ENCODE data around the gene OXNAD1. TPM values are rescaled to one million over a fixed set of nuclear protein-coding genes. Genes with fewer than 3 reads are reported as not detected.
"Not testable (repeated sequence)": the region's sequence is repeated elsewhere in the genome, so short reads cannot be mapped to it uniquely, and the experiment has no call there.

Gene OXNAD1
- total and polyA plus RNA-seq, 5 donors from 2014 or later: 31.1 to 109 (median 60.6) TPM

GRCh38 chr3:16307832-16308531 is 43.0 kb downstream of the OXNAD1 start:
- H3K27me3 ChIP-seq (ENCODE audit: control insufficient read depth, insufficient read depth, low read length): no peaks in the 10 kb centered on the region

GRCh38 chr3:16308727-16309126 is 43.7 kb downstream of the OXNAD1 start:
- peak overlapping the region; percentile 81 for H3K27ac ChIP-seq (ENCODE audit: insufficient read depth, low read length, poor library complexity, severe bottlenecking)
- Mint-ChIP-seq H3K4me1 (peaks cover 49 to 91% (median 77%) of the 10 kb centered on the region in 4 donors), H3K4me3 (peak overlapping the region in 3 of 4 donors; percentile 63 to 82 (median 68))

More at GRCh38 chr3:16307832-16308531, 43.0 kb downstream of the OXNAD1 start:
- Mint-ChIP-seq H3K27me3 (no peaks in the 10 kb centered on the region), H3K27ac (peak overlapping the region; percentile 85 to 98 (median 95)), H3K36me3 (peaks cover 65% of the 10 kb centered on the region), H3K4me3 (peak overlapping the region; percentile 29 to 82 (median 66)), H3K4me1 (peaks cover 52 to 90% (median 78%) of the 10 kb centered on the region in 4 donors), H3K9me3 (no peaks in the 10 kb centered on the region)
- H3K4me3 ChIP-seq (ENCODE audit: low read depth, low read length): peak overlapping the region; percentile 92
- peaks cover 19% of the 10 kb centered on the region for H3K36me3 ChIP-seq (ENCODE audit: control insufficient read depth, insufficient read depth, low read length)
- ATAC-seq (ENCODE audit: low read depth in 2 of 2) (no peak), DNase-seq (no peak)
- no peaks in the 10 kb centered on the region for H3K9me3 ChIP-seq (ENCODE audit: control insufficient read depth in 2 of 2, low read length in 2 of 2)
- H3K27ac ChIP-seq (ENCODE audit: insufficient read depth, low read length, poor library complexity, severe bottlenecking): peak overlapping the region; percentile 81
- peaks cover 100% of the 10 kb centered on the region for H3K4me1 ChIP-seq (ENCODE audit: control insufficient read depth, insufficient read depth, low read length, poor library complexity, severe bottlenecking)

GRCh38 chr3:16309558-16309957 is 44.5 kb downstream of the OXNAD1 start:
- Histone ChIP-seq H3K4me1 (ENCODE audit: control insufficient read depth, insufficient read depth, low read length, poor library complexity, severe bottlenecking) (peaks cover 100% of the 10 kb centered on the region), H3K36me3 (ENCODE audit: control insufficient read depth, insufficient read depth, low read length) (peaks cover 13% of the 10 kb centered on the region), H3K4me3 (ENCODE audit: low read depth, low read length) (peak overlapping the region; percentile 67), H3K27me3 (ENCODE audit: control insufficient read depth, insufficient read depth, low read length) (no peaks in the 10 kb centered on the region), H3K9me3 (ENCODE audit: control insufficient read depth in 2 of 2, low read length in 2 of 2) (no peaks in the 10 kb centered on the region), H3K27ac (ENCODE audit: insufficient read depth, low read length, poor library complexity, severe bottlenecking) (peak overlapping the region; percentile 81)
- ATAC-seq (ENCODE audit: low read depth in 2 of 2) (peak; percentile 81 to 86), DNase-seq (peak; percentile 55 to 91 (median 71))
- Mint-ChIP-seq H3K9me3 (no peaks in the 10 kb centered on the region), H3K27me3 (no peaks in the 10 kb centered on the region), H3K4me1 (peaks cover 45 to 93% (median 79%) of the 10 kb centered on the region in 4 donors), H3K36me3 (peaks cover 58% of the 10 kb centered on the region), H3K27ac (peak overlapping the region; percentile 89 to 94 (median 93)), H3K4me3 (peak overlapping the region; percentile 71 to 89 (median 82))

More at GRCh38 chr3:16308727-16309126, 43.7 kb downstream of the OXNAD1 start:
- H3K4me1 ChIP-seq (ENCODE audit: control insufficient read depth, insufficient read depth, low read length, poor library complexity, severe bottlenecking): peaks cover 100% of the 10 kb centered on the region
- Mint-ChIP-seq H3K27me3 (no peaks in the 10 kb centered on the region), H3K9me3 (no peaks in the 10 kb centered on the region), H3K36me3 (peaks cover 61% of the 10 kb centered on the region), H3K27ac (peak overlapping the region; percentile 85 to 98 (median 95))
- peaks cover 15% of the 10 kb centered on the region for H3K36me3 ChIP-seq (ENCODE audit: control insufficient read depth, insufficient read depth, low read length)
- no peak for ATAC-seq (ENCODE audit: low read depth in 2 of 2)
- H3K4me3 ChIP-seq (ENCODE audit: low read depth, low read length): peak overlapping the region; percentile 92
- no peak for DNase-seq
- no peaks in the 10 kb centered on the region for H3K27me3 ChIP-seq (ENCODE audit: control insufficient read depth, insufficient read depth, low read length)
- H3K9me3 ChIP-seq (ENCODE audit: control insufficient read depth in 2 of 2, low read length in 2 of 2): no peaks in the 10 kb centered on the region

- Histone ChIP-seq H3K27ac (ENCODE audit: insufficient read depth, low read length, poor library complexity, severe bottlenecking) (peak overlapping the region; percentile 81), H3K4me1 (ENCODE audit: control insufficient read depth, insufficient read depth, low read length, poor library complexity, severe bottlenecking) (peaks cover 100% of the 10 kb centered on the region), H3K36me3 (ENCODE audit: control insufficient read depth, insufficient read depth, low read length) (peaks cover 18% of the 10 kb centered on the region), H3K4me3 (ENCODE audit: low read depth, low read length) (peak overlapping the region; percentile 67)
- not testable (repeated sequence) for H3K9me3 Mint-ChIP-seq; DNase-seq; H3K27me3 ChIP-seq (ENCODE audit: control insufficient read depth, insufficient read depth, low read length); ATAC-seq (ENCODE audit: low read depth in 2 of 2); H3K27me3 Mint-ChIP-seq; H3K9me3 ChIP-seq (ENCODE audit: control insufficient read depth in 2 of 2, low read length in 2 of 2)
- Mint-ChIP-seq H3K27ac (peak overlapping the region in 2 of 3 donors; percentile 89 to 93), H3K4me1 (peaks cover 44 to 93% (median 77%) of the 10 kb centered on the region in 4 donors), H3K36me3 (peaks cover 57% of the 10 kb centered on the region), H3K4me3 (peak overlapping the region; percentile 71 to 89 (median 82))
Measured at GRCh38 chr3:16310486-16310885, 45.5 kb downstream of the OXNAD1 start.

- Mint-ChIP-seq H3K4me3 (peak overlapping the region; percentile 80 to 90 (median 86)), H3K27ac (peak overlapping the region; percentile 93 to 100 (median 94)), H3K4me1 (peaks cover 36 to 93% (median 74%) of the 10 kb centered on the region in 4 donors), H3K36me3 (peaks cover 57% of the 10 kb centered on the region), H3K9me3 (no peaks in the 10 kb centered on the region), H3K27me3 (no peaks in the 10 kb centered on the region)
- Histone ChIP-seq H3K4me3 (ENCODE audit: low read depth, low read length) (peak overlapping the region; percentile 61), H3K27me3 (ENCODE audit: control insufficient read depth, insufficient read depth, low read length) (no peaks in the 10 kb centered on the region), H3K9me3 (ENCODE audit: control insufficient read depth in 2 of 2, low read length in 2 of 2) (no peaks in the 10 kb centered on the region), H3K36me3 (ENCODE audit: control insufficient read depth, insufficient read depth, low read length) (peaks cover 33% of the 10 kb centered on the region), H3K4me1 (ENCODE audit: control insufficient read depth, insufficient read depth, low read length, poor library complexity, severe bottlenecking) (peaks cover 100% of the 10 kb centered on the region), H3K27ac (ENCODE audit: insufficient read depth, low read length, poor library complexity, severe bottlenecking) (peak overlapping the region; percentile 70)
- DNase-seq: peak; percentile 55 to 89 (median 75)
- ATAC-seq (ENCODE audit: low read depth in 2 of 2): peak; percentile 77 to 79
Measured at GRCh38 chr3:16311960-16312451, 47.0 kb downstream of the OXNAD1 start.

GRCh38 chr3:16313886-16314645 is 49.1 kb downstream of the OXNAD1 start:
- H3K9me3 Mint-ChIP-seq: no peaks in the 10 kb centered on the region
- peak overlapping the region; percentile 55 for H3K4me3 ChIP-seq (ENCODE audit: low read depth, low read length)
- peak overlapping the region; percentile 91 to 100 (median 93) for H3K27ac Mint-ChIP-seq
- H3K4me1 ChIP-seq (ENCODE audit: control insufficient read depth, insufficient read depth, low read length, poor library complexity, severe bottlenecking): peaks cover 100% of the 10 kb centered on the region
- H3K4me1 Mint-ChIP-seq: peaks cover 36 to 94% (median 72%) of the 10 kb centered on the region in 4 donors
- H3K27ac ChIP-seq (ENCODE audit: insufficient read depth, low read length, poor library complexity, severe bottlenecking): peak overlapping the region; percentile 70
- peak overlapping the region; percentile 66 to 81 (median 78) for H3K4me3 Mint-ChIP-seq
- no peaks in the 10 kb centered on the region for H3K27me3 ChIP-seq (ENCODE audit: control insufficient read depth, insufficient read depth, low read length)
- no peak for DNase-seq
- ATAC-seq (ENCODE audit: low read depth in 2 of 2): no peak
- no peaks in the 10 kb centered on the region for H3K9me3 ChIP-seq (ENCODE audit: control insufficient read depth in 2 of 2, low read length in 2 of 2)
- no peaks in the 10 kb centered on the region for H3K27me3 Mint-ChIP-seq
- peaks cover 43% of the 10 kb centered on the region for H3K36me3 ChIP-seq (ENCODE audit: control insufficient read depth, insufficient read depth, low read length)
- peaks cover 48% of the 10 kb centered on the region for H3K36me3 Mint-ChIP-seq

- H3K36me3 ChIP-seq (ENCODE audit: control insufficient read depth, insufficient read depth, low read length): peaks cover 54% of the 10 kb centered on the region
- H3K4me3 ChIP-seq (ENCODE audit: low read depth, low read length): peak overlapping the region; percentile 26
- Mint-ChIP-seq H3K4me3 (peak overlapping the region in 3 of 4 donors; percentile 76 to 79 (median 77)), H3K27ac (peak overlapping the region; percentile 91 to 100 (median 93)), H3K4me1 (peaks cover 34 to 93% (median 73%) of the 10 kb centered on the region in 4 donors), H3K36me3 (peaks cover 53% of the 10 kb centered on the region), H3K27me3 (no peaks in the 10 kb centered on the region), H3K9me3 (no peaks in the 10 kb centered on the region)
- ATAC-seq (ENCODE audit: low read depth in 2 of 2): no peak
- peaks cover 94% of the 10 kb centered on the region for H3K4me1 ChIP-seq (ENCODE audit: control insufficient read depth, insufficient read depth, low read length, poor library complexity, severe bottlenecking)
- no peaks in the 10 kb centered on the region for H3K9me3 ChIP-seq (ENCODE audit: control insufficient read depth in 2 of 2, low read length in 2 of 2)
- no peak for DNase-seq
- peak overlapping the region; percentile 70 for H3K27ac ChIP-seq (ENCODE audit: insufficient read depth, low read length, poor library complexity, severe bottlenecking)
- H3K27me3 ChIP-seq (ENCODE audit: control insufficient read depth, insufficient read depth, low read length): no peaks in the 10 kb centered on the region
Measured at GRCh38 chr3:16315623-16316022, 50.6 kb downstream of the OXNAD1 start.

Measured in CD4-positive, CD25-positive, alpha-beta regulatory T cell (primary cell).